Measurements from ENCODE around the gene CCDC157. TPM values are rescaled to one million over a fixed set of nuclear protein-coding genes. Genes with fewer than 3 reads are reported as not detected.
A peak's percentile ranks its signal among the peaks of the same experiment; 100 is the strongest.
"Not testable (repeated sequence)": the region's sequence is repeated elsewhere in the genome, so short reads cannot be mapped to it uniquely, and the experiment has no call there.

CCDC157 gene
- total RNA-seq, 1 donor from 2014 or later = 12.1 TPM

DNA sequence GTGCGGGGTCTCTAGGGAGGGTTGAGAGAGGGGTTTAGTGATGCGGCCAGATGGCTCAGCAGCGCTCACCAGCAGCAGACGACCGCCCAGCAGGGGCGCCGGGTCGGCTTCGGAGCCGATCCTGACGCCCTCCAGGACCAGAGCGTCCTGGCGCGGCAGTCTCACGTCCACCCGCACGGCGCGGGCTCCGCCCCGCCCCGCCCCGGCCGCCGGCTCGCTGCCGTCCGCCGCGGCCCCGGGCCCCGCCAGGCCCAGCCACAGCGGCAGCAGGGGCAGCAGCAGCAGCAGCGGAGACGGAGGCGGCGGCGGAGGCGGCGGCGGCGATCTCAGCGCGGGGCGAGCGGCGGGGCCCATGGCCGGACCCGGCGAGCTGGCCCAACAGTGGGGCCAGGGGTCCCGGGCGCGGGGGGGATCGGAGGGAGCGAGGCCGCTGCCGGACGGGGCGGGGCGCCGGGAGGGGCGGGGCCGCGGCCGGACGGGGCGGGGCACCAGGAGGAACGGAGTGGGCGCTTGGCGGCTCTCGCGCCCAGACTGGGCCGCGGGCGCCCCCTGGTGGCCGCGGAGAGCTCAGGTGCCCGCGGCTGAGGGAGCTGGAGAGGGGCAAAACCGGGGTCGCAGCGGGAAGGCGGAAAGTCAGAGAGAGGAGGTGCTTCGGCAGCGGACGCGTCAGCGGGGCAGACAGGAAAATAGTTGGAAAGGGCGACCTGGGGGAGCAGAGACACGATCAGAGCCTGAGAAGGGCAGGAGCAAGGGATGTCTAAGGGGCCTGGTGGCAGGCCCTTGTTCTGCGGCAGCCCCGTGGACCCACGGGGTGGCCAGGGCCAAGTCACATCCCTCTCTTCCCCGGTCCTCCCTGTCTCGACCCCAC, 30.4 kb downstream of the CCDC157 start, which contains the start of gene RNF215:
Gene RNF215, minus strand, starts transcription at position 452 of the 868 bp plus-strand sequence. Its CDS starts 98 bp downstream, at position 354.
- peak; percentile 16 for DNase-seq (ENCODE audit: low read depth)

- DNase-seq (ENCODE audit: low read depth) = peak; percentile 74
These were observed 34.3 kb downstream of the CCDC157 start for GRCh38 chr22:30390974-30391691.

GRCh38 chr22:30392661-30393321, 36.0 kb downstream of the CCDC157 start:
- peak; percentile 49 for DNase-seq (ENCODE audit: low read depth)

GRCh38 chr22:30393322-30393680, 36.5 kb downstream of the CCDC157 start:
- DNase-seq (ENCODE audit: low read depth) = no peak

- DNase-seq (ENCODE audit: low read depth) = no peak
These were observed 37.1 kb downstream of the CCDC157 start for GRCh38 chr22:30393885-30394284.

DNA sequence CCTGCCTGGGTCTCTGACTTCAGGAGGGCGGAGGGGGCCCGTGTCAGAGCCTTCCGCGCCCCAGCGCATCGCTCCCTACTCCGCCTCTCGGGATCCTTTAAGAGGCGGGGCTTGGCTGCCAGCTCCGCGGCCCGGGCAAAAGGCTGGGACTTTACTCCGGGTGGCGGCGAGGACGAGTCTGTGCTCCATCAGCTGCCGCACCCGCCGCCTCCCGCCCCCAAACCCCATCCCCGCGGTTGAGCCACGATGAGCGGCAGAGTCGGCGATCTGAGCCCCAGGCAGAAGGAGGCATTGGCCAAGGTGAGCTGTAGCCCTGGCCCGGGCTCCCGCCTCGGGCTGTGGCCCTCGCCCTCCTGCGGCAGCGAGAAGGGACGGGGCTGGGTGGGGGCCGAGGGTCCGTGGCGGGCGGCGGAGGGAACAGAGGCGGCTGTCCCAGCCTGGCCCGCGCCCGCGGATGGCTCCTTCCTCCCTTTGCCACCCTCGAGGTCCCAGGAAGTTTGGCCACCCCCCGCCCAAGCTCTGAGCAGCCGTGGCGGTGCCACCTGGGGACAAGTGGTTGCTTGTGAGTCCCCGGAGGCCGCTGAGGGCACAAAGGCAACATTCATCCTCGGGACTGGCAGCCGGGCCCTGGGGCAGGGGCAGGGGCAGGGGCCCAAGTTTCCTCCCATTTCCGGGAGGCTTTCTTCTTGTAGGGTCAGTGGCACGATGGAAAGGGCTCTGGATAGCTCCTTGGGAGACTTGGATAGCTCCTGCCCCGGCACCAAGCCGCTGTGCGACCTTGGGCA, 40.3 kb downstream of the CCDC157 start, which contains the start of gene SEC14L2:
Gene SEC14L2, plus strand, starts transcription at position 148 of the 785 bp plus-strand sequence. Its CDS starts 99 bp downstream, at position 247.
- no peak for DNase-seq (ENCODE audit: low read depth)

DNA sequence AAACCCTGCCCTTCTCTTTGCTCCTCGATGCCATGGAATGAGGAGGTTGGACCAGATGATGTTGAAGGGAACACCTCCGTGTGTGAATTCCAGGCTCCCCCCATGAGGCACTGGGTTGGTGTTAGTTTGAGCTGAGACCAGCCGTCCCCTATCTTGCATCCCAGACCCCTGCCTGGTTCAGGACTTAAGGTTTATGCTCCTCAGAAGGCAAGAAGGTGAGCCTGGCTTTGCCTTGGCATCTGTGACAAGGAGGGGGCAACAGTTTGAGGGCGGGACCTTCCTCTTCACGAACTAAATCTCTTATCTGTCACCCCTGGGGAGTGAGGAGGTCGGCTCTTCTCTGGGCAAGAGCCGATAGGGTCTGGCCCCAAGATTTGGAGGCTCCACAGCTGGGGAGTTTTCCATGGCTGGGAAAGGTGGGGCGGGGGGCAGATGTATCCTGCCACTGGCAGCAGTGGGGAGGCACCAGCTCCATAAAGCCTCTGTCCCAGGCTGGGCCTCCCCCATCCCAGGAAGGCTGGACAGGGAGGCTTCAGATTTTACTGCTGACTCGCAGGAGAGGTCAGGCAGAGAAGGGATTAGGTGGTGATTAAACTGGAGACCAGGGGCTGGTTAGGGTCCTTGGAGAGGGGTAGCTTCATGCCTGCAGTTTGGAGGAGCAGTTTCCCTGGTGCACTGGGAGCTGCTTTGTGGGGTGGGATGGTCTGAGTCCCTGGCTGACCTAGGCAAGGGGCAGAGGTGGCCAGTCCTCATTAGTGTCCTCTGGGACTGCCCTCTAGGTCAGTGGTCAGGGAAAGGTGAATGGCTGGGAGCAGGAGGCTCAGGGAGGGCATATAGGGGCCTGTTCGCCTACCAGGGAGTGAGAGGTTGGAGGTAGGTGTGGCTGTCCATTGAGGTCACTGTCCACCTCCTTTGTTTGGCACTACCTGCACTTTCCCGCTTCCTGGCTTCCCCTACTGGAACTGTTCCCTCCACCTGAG, 41.1 kb downstream of the CCDC157 start:
- no peak for DNase-seq (ENCODE audit: low read depth)

DNA sequence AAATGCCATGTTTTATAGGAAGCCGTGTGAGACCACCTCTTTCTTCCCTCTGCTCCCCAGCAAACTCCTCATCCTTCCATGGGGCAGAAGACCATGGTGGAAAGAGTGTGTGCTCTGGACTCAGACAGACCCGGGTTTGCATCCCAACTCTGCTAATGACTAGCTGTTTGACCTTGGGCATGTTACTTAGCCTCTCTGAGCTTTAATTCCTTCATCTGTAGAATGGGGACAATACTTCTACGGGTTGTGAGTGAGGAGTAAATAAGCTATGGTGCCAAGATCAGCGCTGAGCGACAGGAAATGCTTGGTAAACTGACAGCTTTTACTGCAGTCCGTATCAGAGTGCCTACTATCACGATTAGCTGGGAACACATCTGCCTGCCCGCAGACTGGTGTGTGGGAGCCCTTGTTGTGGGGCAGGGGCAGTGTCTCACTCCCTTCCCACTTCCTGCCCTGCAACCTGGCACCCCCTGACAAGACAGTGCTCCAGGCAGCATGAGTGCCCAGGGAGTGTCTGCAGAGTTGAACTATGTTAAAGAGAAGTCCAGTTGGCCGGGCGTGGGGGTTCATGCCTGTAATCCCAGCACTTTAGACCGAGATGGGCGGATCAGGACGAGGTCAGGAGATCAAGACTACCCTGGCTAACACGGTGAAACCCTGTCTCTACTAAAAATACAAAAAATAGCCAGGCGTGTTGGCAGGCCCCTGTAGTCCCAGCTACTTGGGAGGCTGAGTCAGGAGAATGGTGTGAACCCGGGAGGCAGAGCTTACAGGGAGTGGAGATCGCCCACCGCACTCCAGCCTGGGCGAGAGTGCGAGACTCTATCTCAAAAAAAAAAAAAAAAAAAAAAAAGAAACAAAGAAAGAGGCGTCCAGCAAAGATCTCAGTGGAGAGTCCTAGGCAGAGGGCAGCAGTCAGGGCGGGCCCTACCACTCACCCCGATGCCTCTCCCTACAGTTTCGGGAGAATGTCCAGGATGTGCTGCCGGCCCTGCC, 42.2 kb downstream of the CCDC157 start:
- no peak for DNase-seq (ENCODE audit: low read depth)

GRCh38 chr22:30399718-30400117, 42.9 kb downstream of the CCDC157 start:
- DNase-seq (ENCODE audit: low read depth) = no peak

- no peak for DNase-seq (ENCODE audit: low read depth)
These were observed 43.4 kb downstream of the CCDC157 start for GRCh38 chr22:30400159-30400558.

DNA sequence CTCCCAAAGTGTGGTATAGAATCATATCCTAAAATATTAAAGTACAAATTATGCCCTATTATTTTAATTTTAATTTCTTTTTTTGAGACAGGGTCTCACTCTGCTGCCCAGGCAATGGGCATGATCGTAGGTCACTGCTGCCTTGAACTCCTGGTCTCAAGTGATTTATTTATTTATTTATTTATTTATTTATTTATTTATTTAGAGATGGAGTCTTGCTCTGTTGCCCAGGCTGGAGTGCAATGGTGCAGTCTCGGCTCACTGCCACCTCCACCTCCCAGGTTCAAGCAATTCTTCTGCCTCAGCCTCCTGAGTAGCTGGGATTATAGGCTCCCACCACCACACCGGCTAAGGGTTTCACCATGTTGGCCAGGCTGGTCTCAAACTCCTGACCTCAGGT, 44.2 kb downstream of the CCDC157 start:
- not testable (repeated sequence) for DNase-seq (ENCODE audit: low read depth)

- no peak for DNase-seq (ENCODE audit: low read depth)
These were observed 45.4 kb downstream of the CCDC157 start for GRCh38 chr22:30402028-30402765.

- not testable (repeated sequence) for DNase-seq (ENCODE audit: low read depth)
These were observed 45.9 kb downstream of the CCDC157 start for GRCh38 chr22:30402766-30403104.

DNA sequence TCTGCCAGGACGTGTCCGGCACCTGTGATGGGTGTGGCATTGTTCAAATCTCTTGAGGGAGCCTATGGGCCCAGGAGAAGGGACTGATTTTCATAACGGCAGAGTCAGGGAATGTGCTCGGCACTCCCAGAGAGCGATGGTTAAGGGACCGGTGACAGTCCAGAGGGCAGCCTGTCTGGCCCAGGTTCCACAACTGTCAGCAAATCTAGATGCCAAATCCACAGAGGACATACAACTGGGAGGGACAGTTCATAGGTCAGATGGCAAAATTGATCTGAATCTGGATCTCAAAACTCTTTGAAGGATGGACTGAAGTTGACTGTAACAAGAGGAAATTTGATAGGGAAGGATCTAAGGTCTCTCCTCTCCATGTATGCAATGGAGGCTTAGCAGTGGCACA, 47.5 kb downstream of the CCDC157 start:
- DNase-seq (ENCODE audit: low read depth) = no peak

DNA sequence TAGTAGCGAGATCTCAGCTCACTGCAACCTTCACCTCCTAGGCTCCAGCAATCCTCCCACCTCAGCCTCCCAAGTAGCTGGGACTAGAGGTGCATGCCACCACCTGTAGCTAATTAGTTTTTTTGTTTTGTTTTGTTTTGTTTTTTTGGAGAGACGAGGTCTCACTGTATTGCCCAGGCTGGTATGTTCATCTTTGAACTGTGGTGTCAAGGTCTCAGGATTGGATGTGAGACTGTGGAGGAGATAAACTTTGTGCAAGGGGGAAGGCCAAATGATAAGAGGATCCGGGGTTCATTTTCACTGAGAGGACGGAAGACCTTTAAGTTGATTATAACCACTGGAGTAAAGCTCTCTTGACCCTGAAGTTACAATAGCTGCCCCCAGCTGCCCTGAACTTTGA, 48.9 kb downstream of the CCDC157 start:
- no peak for DNase-seq (ENCODE audit: low read depth)

- DNase-seq (ENCODE audit: low read depth) = no peak
These were observed 49.6 kb downstream of the CCDC157 start for GRCh38 chr22:30406400-30406799.

DNA sequence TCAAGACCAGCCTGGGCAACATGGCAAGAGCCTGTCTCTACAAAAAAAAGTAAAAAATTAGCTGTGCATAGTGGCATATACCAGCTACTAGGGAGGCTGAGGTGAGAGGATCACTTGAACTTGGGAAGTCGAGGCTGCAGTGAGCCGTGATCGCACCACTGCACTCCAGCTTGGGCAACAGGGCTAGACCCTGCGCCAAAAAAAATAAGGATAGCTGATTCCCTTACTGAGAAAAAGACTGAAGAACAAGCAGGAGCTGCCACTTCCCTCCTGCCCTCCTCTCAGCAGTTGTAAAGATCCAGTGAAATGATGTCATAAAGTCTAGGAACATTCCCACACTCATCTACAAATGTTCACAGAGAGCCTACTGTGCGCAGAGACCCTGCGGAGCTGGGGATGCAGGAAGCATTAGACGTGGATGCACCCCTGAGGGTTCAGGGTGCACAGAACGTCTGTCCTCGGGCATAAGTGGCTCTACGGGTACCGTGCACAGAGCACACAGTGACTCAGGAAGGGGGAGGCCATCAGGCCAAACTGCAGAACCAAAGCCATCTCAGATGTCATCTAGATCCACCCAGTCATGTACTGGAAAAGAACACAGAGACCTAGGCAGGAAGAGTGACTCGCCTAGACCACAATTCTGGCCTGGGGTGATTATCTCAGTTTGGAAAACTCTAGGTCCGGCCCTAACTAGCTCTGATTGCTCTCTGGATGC, 51.7 kb downstream of the CCDC157 start:
- peak; percentile 79 for DNase-seq (ENCODE audit: low read depth)

- DNase-seq (ENCODE audit: low read depth) = no peak
These were observed 55.0 kb downstream of the CCDC157 start for GRCh38 chr22:30411780-30412179.

All from renal cortical epithelial cell (primary cell).